ENCODE measurements around the gene MYF5.

MYF5 gene

GRCh38 chr12:80707830-80708258, 8.9 kb upstream of the MYF5 start:
- no peak overlapping the region for H3K4me3 ChIP-seq (ENCODE audit: low read depth, low read length)
- no peak for TF ChIP-seq CTCF (IDR thresholded peaks at IDR 0.05; ENCODE audit: low read depth, low read length)

- no peak for TF ChIP-seq CTCF (IDR thresholded peaks at IDR 0.05; ENCODE audit: low read depth, low read length)
- H3K4me3 ChIP-seq (ENCODE audit: low read depth, low read length), result no peak overlapping the region
Observed at GRCh38 chr12:80708259-80708974, 8.3 kb upstream of the MYF5 start.

GRCh38 chr12:80708975-80709328, 7.8 kb upstream of the MYF5 start:
- no peak for TF ChIP-seq CTCF (IDR thresholded peaks at IDR 0.05; ENCODE audit: low read depth, low read length)
- H3K4me3 ChIP-seq (ENCODE audit: low read depth, low read length), result no peak overlapping the region

- H3K4me3 ChIP-seq (ENCODE audit: low read depth, low read length), result no peak overlapping the region
- TF ChIP-seq CTCF (IDR thresholded peaks at IDR 0.05; ENCODE audit: low read depth, low read length), result peak; percentile 19
Observed at GRCh38 chr12:80709811-80710726, 6.6 kb upstream of the MYF5 start.

DNA sequence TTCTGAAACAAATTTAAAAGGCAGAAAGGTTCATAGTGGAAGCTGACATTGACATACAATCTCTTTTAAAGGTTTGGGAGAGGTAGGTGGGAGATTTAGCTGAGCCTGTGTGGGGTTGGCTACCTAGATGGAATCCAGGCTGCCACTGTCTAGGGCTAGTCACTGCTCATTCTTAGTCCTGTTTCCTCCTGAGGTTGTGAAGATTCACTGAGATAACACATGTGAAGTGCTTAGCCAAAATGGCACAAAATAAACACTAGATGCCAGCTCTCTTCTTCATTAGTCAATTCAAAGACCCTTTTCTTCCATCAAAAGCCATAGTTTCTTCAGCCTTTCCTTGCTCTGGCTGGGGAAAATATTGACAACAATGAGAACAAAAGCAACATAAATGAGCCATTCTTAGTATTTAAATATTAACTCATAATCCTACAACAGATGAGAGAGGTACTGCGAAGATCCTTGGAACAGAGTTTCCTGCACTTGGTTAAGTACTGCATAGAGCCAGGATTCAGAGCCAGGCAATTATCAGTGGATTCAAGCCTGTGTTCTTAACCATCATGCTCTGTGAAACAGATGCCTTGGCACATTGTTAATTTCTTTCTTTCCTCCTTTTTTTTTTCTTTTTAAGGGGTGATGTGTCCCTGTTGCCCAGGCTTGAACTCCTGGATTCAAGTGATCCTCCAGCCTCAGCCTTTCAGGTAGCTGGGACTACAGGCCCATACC, 5.8 kb upstream of the MYF5 start:
- TF ChIP-seq CTCF (IDR thresholded peaks at IDR 0.05; ENCODE audit: low read depth, low read length), result no peak
- H3K4me3 ChIP-seq (ENCODE audit: low read depth, low read length), result no peak overlapping the region

GRCh38 chr12:80711866-80712265, 4.8 kb upstream of the MYF5 start:
- TF ChIP-seq CTCF (IDR thresholded peaks at IDR 0.05; ENCODE audit: low read depth, low read length), result no peak
- no peak overlapping the region for H3K4me3 ChIP-seq (ENCODE audit: low read depth, low read length)

Measured in WI38 (cell line).